ENCODE measurements around the gene HNRNPUL1.
A peak's percentile ranks its signal among the peaks of the same experiment; 100 is the strongest.
"Not testable (repeated sequence)": the region's sequence is repeated elsewhere in the genome, so short reads cannot be mapped to it uniquely, and the experiment has no call there.

HNRNPUL1 gene

GRCh38 chr19:41276231-41276630 lies 12.1 kb downstream of the HNRNPUL1 start:
- peak; percentile 97 for DNase-seq (ENCODE audit: low read depth)

DNA sequence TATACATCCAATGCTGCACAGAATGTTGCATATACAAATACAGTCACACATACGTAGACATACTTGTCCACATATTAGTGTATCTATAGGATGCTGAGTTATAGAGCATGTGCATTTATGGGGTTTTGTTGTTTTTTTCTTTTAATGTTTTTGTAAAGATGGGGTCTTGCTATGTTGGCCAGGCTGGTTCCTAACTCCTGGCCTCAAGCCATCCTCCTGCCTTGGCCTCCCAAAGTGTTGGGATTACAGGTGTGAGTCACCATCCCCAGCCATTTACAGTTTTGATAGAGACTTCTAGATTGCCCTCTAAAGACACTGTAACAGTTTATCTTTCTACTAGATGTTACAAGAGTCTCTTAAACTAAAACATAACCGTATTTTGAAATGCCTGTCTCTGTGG lies 14.3 kb downstream of the HNRNPUL1 start:
- no peak for DNase-seq (ENCODE audit: low read depth)

DNA sequence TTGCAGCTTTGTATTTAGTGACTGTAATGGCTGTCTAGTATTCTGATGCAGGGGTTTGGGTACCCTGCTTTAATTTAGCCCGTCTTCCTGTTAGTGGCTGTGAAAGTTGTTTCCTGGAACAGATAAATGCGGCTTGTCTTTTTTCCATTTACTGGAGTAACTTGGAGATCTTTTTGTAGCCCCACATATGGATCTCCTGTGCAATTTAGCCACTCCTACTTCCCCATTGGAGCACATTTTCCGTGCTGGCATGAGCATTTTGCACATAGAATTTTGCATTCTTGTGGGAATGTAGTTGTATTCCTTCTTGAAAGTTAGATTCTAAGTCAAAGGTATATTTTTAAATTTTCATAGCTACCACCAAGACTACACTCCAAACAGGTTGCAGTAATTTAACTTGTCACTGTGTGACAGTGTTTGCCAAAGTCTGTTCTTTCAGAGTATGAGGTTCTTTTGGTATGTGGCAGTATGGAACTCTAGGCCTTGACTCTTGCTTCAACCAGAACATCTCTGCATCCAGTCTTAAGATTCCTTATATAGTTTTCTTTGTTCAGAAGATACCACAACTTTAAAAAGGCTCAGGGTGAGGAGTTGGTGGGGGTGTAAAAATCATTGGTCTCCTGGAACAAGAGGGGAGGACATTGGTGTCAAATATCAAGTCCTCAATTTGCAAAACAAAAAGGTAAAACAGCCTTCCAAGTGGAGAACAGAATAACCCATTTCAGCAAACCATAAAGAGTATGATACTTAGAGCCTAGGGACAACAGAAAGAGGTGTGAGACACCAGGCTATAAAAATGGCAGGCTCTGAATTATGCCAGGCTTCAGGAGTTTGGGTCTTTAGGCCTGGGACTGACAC lies 24.7 kb downstream of the HNRNPUL1 start:
- DNase-seq (ENCODE audit: low read depth), result no peak

DNA sequence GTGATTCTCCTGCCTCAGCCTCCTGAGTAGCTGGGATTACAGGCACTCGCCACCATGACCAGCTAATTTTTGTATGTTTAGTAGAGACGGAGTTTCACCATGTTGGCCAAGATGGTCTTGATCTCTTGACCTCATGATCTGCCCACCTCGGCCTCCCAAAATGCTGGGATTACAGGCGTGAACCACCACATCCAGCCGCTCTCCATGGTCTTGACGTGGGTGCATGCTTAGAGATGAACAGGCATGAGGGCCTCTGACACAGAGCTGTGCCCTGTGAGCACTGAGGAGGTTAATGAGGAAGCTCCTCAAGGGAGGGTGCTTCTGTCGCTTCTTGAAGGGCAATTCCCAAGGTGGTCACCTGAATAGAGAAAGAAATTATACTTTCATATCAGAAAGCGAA lies 25.6 kb downstream of the HNRNPUL1 start:
- not testable (repeated sequence) for DNase-seq (ENCODE audit: low read depth)

- DNase-seq (ENCODE audit: low read depth), result no peak
These were observed 30.2 kb downstream of the HNRNPUL1 start for GRCh38 chr19:41294393-41294792.

DNA sequence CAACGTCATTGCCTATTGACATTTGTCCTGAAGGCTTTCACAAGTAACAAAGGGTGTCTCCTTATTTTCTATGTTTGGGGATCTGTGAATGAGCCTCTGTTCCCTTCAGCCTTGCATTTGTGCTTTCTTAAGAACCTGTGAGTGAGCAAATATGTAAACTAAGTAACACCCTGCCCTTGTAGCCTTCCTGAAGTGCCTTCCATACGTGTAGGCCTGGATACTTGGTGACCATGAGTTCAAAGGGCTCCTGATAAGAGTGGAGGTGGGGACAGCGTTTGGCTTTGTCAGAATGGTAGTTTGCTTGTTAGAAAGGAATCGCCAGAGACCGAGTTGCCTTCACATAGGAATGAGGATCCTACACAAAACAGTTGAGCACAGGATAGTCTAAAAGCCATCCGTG lies 31.3 kb downstream of the HNRNPUL1 start:
- no peak for DNase-seq (ENCODE audit: low read depth)

DNA sequence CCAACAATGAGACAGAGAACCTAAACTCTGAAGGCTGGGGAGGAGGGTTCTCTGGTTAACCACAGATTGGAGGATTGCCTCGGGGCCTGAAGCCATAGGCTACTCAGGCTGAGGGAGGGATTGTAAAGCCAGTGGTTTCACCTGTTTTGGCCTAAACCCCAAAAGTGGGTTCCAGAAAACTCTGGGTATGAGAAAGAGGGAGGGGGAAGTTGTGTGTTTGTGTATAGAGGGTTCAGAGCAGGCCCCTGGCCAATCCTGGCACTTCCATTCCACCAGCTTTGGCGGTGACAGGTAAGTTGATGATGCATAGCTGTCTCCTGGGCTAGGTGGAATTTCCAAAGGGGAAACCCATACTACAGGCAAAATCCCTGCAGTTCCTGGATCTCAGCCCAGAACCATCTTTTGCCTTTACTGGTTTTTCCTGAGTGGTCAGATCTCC lies 32.3 kb downstream of the HNRNPUL1 start:
- DNase-seq (ENCODE audit: low read depth), result no peak

DNA sequence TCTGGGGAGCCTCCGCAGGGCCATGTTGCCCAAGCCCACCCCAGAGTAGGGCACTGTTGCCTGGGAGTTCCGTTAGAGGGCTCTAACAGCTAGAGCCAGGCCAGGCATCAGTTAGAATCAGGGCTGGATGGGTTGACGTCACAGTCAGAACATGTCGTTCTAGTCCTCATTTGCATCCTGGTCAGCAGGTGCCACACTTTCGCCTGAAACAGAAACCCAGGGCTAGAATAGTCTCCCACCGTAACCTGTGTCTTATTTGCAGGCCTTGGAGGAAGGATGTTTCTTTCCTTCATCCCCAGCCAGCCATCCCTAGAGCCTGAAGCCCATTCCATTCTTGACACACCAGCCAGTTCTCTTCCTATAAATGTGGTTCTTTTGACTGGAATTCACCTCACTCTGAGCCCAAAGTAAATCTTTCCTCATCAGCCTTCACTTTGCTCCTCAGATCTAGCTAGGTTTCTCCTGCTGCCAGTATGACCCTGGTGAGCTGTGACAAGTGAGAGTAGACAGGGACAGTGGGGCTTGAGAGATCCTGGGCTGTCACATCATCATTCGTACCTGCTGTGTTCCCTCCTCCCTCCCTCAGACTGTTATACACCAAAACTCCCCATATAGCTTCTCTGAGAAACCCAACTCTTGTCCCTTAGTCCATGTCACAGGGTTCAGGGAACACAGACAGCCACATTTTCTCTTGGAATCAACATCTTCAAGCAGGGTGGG lies 33.6 kb downstream of the HNRNPUL1 start:
- DNase-seq (ENCODE audit: low read depth), result no peak

DNA sequence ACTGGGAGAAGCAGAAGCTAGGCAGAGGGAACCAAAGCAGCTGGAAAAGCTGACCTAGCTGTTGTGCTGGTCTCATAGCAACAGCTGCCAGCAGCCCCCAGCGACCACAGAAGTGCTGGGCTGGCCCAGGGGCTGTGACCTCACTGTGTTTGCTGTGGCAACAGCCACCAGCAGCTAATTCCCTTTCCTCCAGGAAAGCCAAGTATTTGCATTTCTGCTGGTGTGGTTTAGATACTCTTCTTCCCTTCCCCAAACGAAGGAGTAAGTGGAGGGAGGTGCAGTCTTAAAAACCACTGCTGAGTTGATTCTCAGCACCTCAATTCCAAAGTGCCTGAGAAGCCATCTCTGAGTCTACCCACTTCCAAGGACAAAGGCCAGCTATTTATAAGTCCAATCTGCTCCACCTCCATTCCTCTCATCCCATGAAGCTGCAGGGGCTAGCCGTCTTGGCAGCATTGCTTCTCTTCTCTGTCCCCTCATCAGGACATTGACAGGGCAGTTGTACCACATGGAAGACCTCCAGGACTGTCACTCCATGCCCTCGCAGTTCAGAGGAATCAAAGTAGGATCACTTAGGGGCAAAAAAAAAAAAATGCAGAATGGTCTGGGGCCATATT lies 34.3 kb downstream of the HNRNPUL1 start:
- peak; percentile 69 for DNase-seq (ENCODE audit: low read depth)

DNA sequence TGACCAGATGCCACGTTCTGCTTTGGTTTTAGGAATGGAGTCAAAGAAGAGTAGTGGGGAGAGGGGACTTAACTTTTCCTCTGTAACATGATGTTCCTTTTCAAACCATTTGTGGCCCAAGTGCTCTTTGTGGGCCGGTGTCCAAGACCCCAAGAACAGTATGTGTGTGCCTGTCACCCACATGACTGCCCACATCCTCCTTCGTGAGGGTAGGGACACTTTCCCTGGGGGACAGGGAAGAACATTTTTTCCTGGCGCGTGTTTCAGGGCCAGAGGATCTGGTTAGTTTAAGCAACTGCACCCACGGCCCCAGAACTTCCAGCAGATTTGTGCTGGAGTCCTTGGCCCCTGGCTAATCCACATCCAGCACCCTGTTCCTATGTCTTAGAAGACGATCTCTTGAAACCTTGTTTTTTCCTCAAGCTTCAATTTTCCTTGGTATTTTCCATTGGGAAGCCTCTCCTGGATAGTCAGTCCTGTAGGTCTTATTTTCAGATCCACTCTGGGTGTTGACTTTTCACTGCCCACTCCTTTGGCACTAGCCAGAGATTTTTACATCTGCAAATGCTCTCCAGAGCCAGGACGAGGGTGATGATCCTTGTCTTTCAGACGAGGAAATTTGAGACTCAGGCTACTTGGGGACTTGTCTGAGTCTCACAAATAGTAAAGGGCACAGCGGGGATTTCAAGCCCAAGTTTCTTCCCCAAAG lies 35.0 kb downstream of the HNRNPUL1 start:
- no peak for DNase-seq (ENCODE audit: low read depth)

DNA sequence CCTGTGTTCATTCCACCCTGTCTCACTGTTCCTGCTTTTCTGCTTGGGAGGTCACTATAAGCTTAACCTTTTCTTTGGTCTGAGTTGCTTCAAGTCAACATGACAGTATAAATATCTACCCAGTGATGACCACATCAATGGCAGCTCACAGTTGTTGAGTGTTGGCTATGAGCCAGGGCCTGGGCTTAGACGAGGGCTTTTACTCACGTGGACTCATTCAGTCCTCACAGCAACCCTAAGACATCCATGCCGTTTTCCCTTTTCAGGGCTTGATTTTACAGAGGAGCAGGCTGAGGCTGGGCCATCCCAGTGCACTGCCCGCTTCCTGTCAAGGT lies 35.5 kb downstream of the HNRNPUL1 start:
- peak; percentile 91 for DNase-seq (ENCODE audit: low read depth)

DNA sequence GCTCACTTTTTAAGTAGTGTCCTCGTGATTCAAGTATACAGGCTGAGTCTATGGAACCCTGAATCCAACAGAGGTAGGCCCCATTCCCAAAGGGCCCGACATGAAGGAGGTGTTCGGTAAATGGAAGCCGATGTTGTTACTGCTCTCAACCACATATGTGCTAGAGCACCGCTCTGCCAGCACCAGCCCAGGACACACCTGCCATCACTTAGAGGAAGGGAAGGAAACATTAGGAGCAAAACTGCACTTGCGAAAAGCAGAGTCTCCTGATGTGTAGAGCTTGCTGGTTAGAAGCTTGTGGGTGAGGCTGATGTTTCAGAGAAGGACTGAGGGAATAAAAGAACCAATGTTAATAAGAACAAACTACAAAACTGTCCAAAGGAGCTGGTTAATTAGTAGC lies 36.4 kb downstream of the HNRNPUL1 start:
- no peak for DNase-seq (ENCODE audit: low read depth)

- no peak for DNase-seq (ENCODE audit: low read depth)
These were observed 38.6 kb downstream of the HNRNPUL1 start for GRCh38 chr19:41302624-41303351.

- no peak for DNase-seq (ENCODE audit: low read depth)
These were observed 39.8 kb downstream of the HNRNPUL1 start for GRCh38 chr19:41303954-41304353.

- DNase-seq (ENCODE audit: low read depth), result no peak
These were observed 40.7 kb downstream of the HNRNPUL1 start for GRCh38 chr19:41304706-41305483.

DNA sequence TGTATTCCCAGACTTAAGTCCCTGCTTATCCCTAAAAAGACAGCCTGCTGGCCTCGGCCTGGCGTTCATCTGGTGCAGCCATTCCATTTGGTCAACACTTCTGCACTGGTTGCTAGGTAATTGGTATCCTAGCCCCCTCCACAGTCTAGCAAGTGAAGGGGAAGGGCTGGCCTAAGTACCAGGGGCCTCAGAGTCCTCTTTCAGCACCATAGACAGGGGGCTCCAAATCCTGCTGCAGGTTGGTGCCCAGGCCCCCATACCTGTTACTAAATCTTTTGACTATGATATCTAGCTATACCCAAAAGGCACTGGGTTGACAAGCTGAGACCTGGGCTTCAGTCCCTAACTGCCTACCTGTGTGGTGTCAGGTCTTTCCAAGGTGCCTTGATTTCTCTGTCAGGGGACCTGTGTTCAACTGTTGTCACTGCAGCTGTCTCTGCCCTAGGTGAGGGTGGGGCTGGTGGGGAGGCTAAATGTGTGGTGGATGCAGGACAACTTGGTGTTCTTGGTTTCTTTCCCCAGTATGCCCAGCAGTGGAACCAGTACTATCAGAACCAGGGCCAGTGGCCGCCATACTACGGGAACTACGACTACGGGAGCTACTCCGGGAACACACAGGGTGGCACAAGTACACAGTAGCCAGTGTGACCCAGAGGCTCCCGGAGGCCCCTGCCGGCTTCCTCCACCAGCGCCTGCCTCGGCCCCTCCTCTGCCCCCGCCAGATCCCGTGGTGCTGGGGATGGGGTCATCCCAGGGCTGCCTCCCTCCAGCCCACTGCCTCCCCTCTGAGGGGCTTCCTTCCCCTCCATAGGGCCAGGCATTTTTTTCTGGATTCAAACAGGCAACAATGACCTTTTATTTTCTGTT lies 42.0 kb downstream of the HNRNPUL1 start:
- DNase-seq (ENCODE audit: low read depth), result no peak

GRCh38 chr19:41307090-41307875 lies 43.1 kb downstream of the HNRNPUL1 start:
- DNase-seq (ENCODE audit: low read depth), result no peak

DNA sequence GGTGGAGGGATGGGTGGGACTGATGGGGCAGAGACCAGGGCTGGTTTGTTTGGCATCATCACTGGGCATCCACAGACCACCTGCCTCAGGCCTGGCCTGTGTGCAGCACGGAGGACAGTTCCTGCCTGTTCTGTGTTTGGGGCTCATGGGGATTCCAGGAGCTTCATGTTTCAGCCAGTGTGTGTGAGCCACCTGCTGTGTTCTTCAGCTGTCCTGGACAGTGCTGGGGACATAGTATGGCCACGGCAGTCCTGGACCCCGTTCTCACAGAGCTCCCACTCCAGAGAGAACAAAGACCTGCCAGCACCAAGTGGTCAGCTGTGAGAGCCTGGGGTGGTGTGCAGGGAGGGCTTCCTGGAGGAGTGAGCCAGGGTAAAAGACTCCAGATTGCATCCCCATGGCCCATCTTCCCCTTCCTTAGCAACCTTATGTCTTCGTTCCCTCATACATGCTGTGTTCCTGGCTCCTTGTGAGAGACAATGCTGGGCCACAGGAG lies 43.8 kb downstream of the HNRNPUL1 start:
- DNase-seq (ENCODE audit: low read depth), result no peak
